GM12878 (cell line): ENCODE measurements around the gene SQOR. TPM values are rescaled to one million over a fixed set of nuclear protein-coding genes. Genes with fewer than 3 reads are reported as not detected.

Source experiments
- ATAC-seq: fragments of 200-7000 bp; cut with Tn5 transposase; 3 replicates; pipeline ENCODE4 v1.9.1; 2020; ENCODE audit warnings: mild to moderate bottlenecking, moderate library complexity
- BruUV-seq: library from RNA; stranded (reverse); fragments of 400-500 nt; replicated peaks from 2 replicates; lab custom pipeline; 2021; lab: Mats Ljungman, UMichigan
- CTCF ChIA-PET: fragments of 300-600 bp; sonication (Branson Sonifier 250); formaldehyde crosslinking; extraction: SDS; loops from one replicate; lab custom pipeline; 2021; ENCODE audit warnings: inconsistent platforms; lab: Yijun Ruan, JAX
- POLR2A ChIA-PET: fragments of 350-600 bp; formaldehyde crosslinking; extraction: SDS; loops from one replicate; lab custom pipeline; 2021; ENCODE audit warnings: inconsistent platforms; lab: Charles Lee
- RAD21 ChIA-PET: fragments of 300-600 bp; sonication (Branson Sonifier 250); formaldehyde crosslinking; loops from one replicate; lab custom pipeline; 2023; ENCODE audit warnings: antibody characterized with exemption; ENCODE audit not compliant: unreplicated experiment; lab: Charles Lee
- SMC1A ChIA-PET: fragments of 300-600 bp; sonication (Branson Sonifier 250); formaldehyde crosslinking; loops from one replicate; lab custom pipeline; 2023; ENCODE audit not compliant: unreplicated experiment, uncharacterized antibody; lab: Charles Lee
- DNase-seq: peaks from one replicate; pipeline ENCODE4 v3.0.0-alpha.2; 2011; ENCODE audit warnings: low read depth, low spot score
- FAIRE-seq: peaks from 3 replicates; lab custom pipeline; 2011; peaks lifted over from hg19 to GRCh38; lab: Jason Lieb, UNC
- H2AFZ ChIP-seq: 2 replicates; pipeline ENCODE4 v1.6.0; 2011; ENCODE audit warnings: low read depth, low read length, control low read depth; ENCODE audit not compliant: control insufficient read depth
- H3K27ac ChIP-seq: 2 replicates; pipeline ENCODE4 v1.5.1; 2011; ENCODE audit warnings: control low read depth; ENCODE audit not compliant: control insufficient read depth, insufficient read depth
- H3K27me3 ChIP-seq, 2 experiments: replicated peaks in 1 of 2; 2 replicates each; pipeline versions ENCODE4 v1.6.0 to v1.6.1; 2011; ENCODE audit warnings: low read length in 1 of 2; ENCODE audit not compliant: control insufficient read depth in 2 of 2, insufficient read depth in 2 of 2
- H3K36me3 ChIP-seq, 2 experiments: 2 replicates each; pipeline ENCODE4 v1.5.1; 2011; ENCODE audit warnings: low read length in 1 of 2; ENCODE audit not compliant: control insufficient read depth in 2 of 2, insufficient read depth in 2 of 2
- H3K4me1 ChIP-seq: 2 replicates; pipeline ENCODE4 v1.6.1; 2011; ENCODE audit warnings: mild to moderate bottlenecking, low read length, moderate library complexity, mixed read lengths; ENCODE audit not compliant: control insufficient read depth, insufficient read depth
- H3K4me2 ChIP-seq: 2 replicates; pipeline ENCODE4 v1.6.0; 2011; ENCODE audit warnings: control low read depth; ENCODE audit not compliant: control insufficient read depth, insufficient read depth
- H3K4me3 ChIP-seq: fragments of 200-600 bp; sonication (generic); 2 replicates; pipeline ENCODE4 v1.5.1; 2016
- H3K79me2 ChIP-seq: 2 replicates; pipeline ENCODE4 v1.6.0; 2011; ENCODE audit warnings: low read length; ENCODE audit not compliant: control insufficient read depth, insufficient read depth
- H3K9ac ChIP-seq: 2 replicates; pipeline ENCODE4 v1.8.0; 2011; ENCODE audit warnings: low read length, control low read depth, mixed read lengths; ENCODE audit not compliant: control insufficient read depth, insufficient read depth
- H3K9me3 ChIP-seq: replicated peaks from 3 replicates; pipeline ENCODE4 v1.5.1; 2011; ENCODE audit warnings: mild to moderate bottlenecking, low read length; ENCODE audit not compliant: control insufficient read depth, insufficient read depth
- H4K20me1 ChIP-seq: 2 replicates; pipeline ENCODE4 v1.6.0; 2011; ENCODE audit not compliant: control insufficient read depth, insufficient read depth
- CEBPB ChIP-seq, 2 experiments: fragments of 150-350 bp in 1 of 2; IDR thresholded peaks; 2 replicates each; pipeline ENCODE4 v1.6.1; 2012 to 2014; ENCODE audit warnings: low read depth in 2 of 2, low read length in 2 of 2, borderline replicate concordance in 1 of 2, inconsistent platforms in 1 of 2
- PAX5 ChIP-seq: IDR thresholded peaks from 2 replicates; pipeline ENCODE4 v1.6.1; 2011; ENCODE audit warnings: low read depth, low read length, borderline replicate concordance
- RUNX3 ChIP-seq: IDR thresholded peaks from 2 replicates; pipeline ENCODE4 v1.6.1; 2012; ENCODE audit warnings: low read length, inconsistent platforms
- STAT3 ChIP-seq: IDR thresholded peaks from 2 replicates; pipeline ENCODE4 v1.6.1; 2011; ENCODE audit warnings: low read depth, low read length, improper control_type of control experiment
- WGBS: methylation state at CpG from one replicate; pipeline ENCODE4 v1.1.6; 2016; ENCODE audit warnings: low lambda C conversion rate; ENCODE audit not compliant: insufficient replicate concordance, insufficient coverage; ENCODE audit errors: missing lambda C conversion rate; 5-methylcytosine and 5-hydroxymethylcytosine counted together
- in situ Hi-C: fragments of 300-500 bp; cut with MboI; formaldehyde crosslinking; loops from 9 replicates; pipeline ENCODE4 v1.14.3; 2018; ENCODE audit warnings: mixed read lengths
- intact Hi-C: fragments of 100-400 bp; cut with micrococcal nuclease; formaldehyde crosslinking; loops from one replicate; pipeline ENCODE4 v1.14.2; 2022; ENCODE audit not compliant: unreplicated experiment
- polyA plus RNA-seq, 11 experiments: library from polyadenylated mRNA; depleted of rRNA in 4 of 11; unstranded in 6 of 11; stranded (reverse) in 5 of 11; fragments of >200 nt; fragmentation: Nextera tagmentation in 4 of 11; fragmentation: Illumina TruSeq in 1 of 11; extraction: Ambion mirVana in 4 of 11; extraction: Trizol in 1 of 11; gene quantifications; 1 replicate in 1 of 11; 2 replicates in 10 of 11; pipeline versions ENCODE4 v1.2.1 to v1.2.3, GENCODE V29; 2011 to 2016; ENCODE audit warnings: inconsistent platforms in 2 of 11, missing spikeins in 2 of 11, low read depth in 1 of 11
- total RNA-seq, 4 experiments: library from RNA; depleted of rRNA in 3 of 4; stranded (reverse); fragments of >200 nt in 3 of 4; fragmentation: Illumina TruSeq in 1 of 4; extraction: Trizol in 1 of 4; gene quantifications; 2 replicates each; pipeline versions ENCODE4 v1.2.1 to v1.2.3, GENCODE V29; 2013 to 2021
- TF ChIP-seq, protein P1 (sequence below): fragments of 450-650 bp; IDR thresholded peaks from 2 replicates; pipeline ENCODE4 v1.6.1; 2014; ENCODE audit warnings: mild to moderate bottlenecking
- TF ChIP-seq, protein P2 (sequence below): IDR thresholded peaks from 2 replicates; pipeline ENCODE4 v1.6.1; 2012; ENCODE audit warnings: low read depth, low read length, improper control_type of control experiment

The SQOR gene
- total and polyA plus RNA-seq, 10 of the 15 experiments (the other 5 are each of a cell fraction or from before 2014, with no cell fraction given) = 14.5 to 74.7 (median 44.2) TPM

DNA sequence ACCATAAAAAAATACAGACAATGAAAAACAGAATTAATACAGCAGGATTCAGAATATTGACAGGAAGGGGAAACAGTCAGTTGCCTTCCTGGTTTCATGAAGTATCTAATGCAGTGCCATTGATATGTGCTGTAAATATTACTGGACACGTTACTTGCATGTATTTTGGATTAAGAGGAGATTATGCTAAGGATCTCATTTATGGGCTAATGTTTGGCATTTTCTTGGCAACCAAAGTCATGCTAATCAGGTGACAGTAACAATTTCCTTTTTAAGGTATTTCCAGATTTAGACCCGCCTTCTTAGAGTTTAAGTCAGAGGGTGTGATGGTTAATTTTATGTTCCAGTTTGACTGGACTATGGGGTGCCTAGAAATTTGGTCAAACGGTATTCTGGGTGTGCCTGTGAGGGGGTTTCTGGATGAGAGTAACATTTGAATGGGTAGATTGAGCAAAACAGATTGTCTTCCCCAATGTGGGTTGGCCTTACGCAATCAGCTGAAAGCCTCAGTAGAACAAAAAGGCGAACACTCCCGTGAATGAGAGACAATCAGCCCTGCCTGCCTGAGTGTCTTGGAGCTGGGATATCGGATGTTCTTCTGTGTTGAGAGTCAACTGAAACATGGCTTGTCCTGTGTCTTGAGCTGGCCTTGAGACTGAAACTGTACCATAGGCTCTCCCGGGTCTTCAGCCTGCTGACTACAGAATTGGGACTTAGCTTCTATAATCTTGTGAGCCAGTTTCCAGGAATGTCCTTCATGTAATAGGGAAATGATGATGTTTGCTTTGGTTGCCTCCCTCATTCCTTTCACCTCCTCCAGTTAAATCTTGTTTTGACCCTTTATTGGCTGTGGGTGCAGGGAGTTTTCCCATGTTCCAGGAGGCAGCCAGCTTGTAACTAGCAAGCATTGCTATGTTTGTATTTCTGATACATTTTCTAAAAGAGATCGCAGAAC lies 10.5 kb downstream of the SQOR start:
- no TSS peak for BruUV-seq
- ChIA-PET SMC1A (no interaction called here), RAD21 (no interaction called here), POLR2A (interaction anchor here (1.0 kb wide), 1 partner anchor 11 kb away, joined by 3 read pairs; no protein-coding TSS in a partner anchor), CTCF (interaction anchor here (1.6 kb wide), 1 partner anchor 15 kb away, joined by 4 read pairs; no protein-coding TSS in a partner anchor)
- TF ChIP-seq STAT3 (no peak), CEBPB (IDR thresholded peaks at IDR 0.05; ENCODE audit: borderline replicate concordance in 1 of 2, low read depth in 2 of 2, low read length in 2 of 2) (0 out of 4 replicates have a peak, but pooled peaks of 1 of the 2 experiments have one; percentile 14), PAX5 (no peak), RUNX3 (no peak)
- TF ChIP-seq, protein P1, sequence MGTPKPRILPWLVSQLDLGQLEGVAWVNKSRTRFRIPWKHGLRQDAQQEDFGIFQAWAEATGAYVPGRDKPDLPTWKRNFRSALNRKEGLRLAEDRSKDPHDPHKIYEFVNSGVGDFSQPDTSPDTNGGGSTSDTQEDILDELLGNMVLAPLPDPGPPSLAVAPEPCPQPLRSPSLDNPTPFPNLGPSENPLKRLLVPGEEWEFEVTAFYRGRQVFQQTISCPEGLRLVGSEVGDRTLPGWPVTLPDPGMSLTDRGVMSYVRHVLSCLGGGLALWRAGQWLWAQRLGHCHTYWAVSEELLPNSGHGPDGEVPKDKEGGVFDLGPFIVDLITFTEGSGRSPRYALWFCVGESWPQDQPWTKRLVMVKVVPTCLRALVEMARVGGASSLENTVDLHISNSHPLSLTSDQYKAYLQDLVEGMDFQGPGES = no peak
- TF ChIP-seq, protein P2, sequence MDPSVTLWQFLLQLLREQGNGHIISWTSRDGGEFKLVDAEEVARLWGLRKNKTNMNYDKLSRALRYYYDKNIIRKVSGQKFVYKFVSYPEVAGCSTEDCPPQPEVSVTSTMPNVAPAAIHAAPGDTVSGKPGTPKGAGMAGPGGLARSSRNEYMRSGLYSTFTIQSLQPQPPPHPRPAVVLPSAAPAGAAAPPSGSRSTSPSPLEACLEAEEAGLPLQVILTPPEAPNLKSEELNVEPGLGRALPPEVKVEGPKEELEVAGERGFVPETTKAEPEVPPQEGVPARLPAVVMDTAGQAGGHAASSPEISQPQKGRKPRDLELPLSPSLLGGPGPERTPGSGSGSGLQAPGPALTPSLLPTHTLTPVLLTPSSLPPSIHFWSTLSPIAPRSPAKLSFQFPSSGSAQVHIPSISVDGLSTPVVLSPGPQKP = no peak
- Histone ChIP-seq H3K27ac (no peak overlapping the region), H3K4me3 (no peak overlapping the region), H3K9me3 (no peaks in the 10 kb centered on the region; the same call in 2 of the 3 replicates), H3K4me2 (no peak overlapping the region), H3K9ac (no peak overlapping the region), H3K4me1 (peaks cover 17% of the 10 kb centered on the region), H3K79me2 (peaks cover 4% of the 10 kb centered on the region), H3K36me3 (no peaks in the 10 kb centered on the region), H2AFZ (no peak overlapping the region), H4K20me1 (no peaks in the 10 kb centered on the region), H3K27me3 (no peaks in the 10 kb centered on the region)
- in situ Hi-C loops = no loop called here
- intact Hi-C loops = no loop called here
- peak; percentile 57 for FAIRE-seq
- WGBS = 37% methylated on average over 9 of the region's 9 CpGs
- no peak for ATAC-seq
- no peak for DNase-seq
